LNCaP clone FGC (cell line): Measurements from ENCODE around the gene PIEZO2.

Source experiments
- DNase-seq: peaks from one replicate; pipeline ENCODE4 v3.0.0-alpha.2; 2011; ENCODE audit warnings: low read depth
- H3K4me3 ChIP-seq: 2 replicates; pipeline ENCODE4 v1.5.1; 2011; ENCODE audit warnings: mild to moderate bottlenecking, low read depth, low read length, control low read depth
- TF ChIP-seq, protein P1 (sequence below): IDR thresholded peaks from 2 replicates; pipeline ENCODE4 v1.5.1; 2012; ENCODE audit warnings: mild to moderate bottlenecking; ENCODE audit not compliant: control insufficient read depth, insufficient read depth; ENCODE audit errors: extremely low read depth

PIEZO2 gene

DNA sequence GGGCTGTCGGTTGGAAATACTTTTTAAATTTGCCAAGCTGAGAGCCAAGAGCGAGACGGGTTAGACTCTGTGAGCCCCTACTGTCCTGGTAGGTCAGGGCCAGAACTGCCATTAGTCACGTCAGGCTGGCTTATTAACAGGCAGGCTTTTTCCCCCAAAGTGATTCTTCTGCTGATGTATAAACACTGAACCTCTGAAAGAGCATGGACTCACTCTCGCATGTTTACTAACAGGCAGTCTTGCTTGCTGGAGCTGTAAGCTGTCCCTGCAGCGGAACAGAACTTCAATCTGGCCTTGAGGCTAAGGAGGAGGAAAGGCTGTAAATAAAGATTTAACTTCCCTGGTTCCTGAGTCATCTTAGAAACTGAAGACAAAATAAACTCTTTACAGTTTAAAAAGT, 288.4 kb downstream of the PIEZO2 start:
- TF ChIP-seq, protein P1, sequence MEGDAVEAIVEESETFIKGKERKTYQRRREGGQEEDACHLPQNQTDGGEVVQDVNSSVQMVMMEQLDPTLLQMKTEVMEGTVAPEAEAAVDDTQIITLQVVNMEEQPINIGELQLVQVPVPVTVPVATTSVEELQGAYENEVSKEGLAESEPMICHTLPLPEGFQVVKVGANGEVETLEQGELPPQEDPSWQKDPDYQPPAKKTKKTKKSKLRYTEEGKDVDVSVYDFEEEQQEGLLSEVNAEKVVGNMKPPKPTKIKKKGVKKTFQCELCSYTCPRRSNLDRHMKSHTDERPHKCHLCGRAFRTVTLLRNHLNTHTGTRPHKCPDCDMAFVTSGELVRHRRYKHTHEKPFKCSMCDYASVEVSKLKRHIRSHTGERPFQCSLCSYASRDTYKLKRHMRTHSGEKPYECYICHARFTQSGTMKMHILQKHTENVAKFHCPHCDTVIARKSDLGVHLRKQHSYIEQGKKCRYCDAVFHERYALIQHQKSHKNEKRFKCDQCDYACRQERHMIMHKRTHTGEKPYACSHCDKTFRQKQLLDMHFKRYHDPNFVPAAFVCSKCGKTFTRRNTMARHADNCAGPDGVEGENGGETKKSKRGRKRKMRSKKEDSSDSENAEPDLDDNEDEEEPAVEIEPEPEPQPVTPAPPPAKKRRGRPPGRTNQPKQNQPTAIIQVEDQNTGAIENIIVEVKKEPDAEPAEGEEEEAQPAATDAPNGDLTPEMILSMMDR: no peak

DNA sequence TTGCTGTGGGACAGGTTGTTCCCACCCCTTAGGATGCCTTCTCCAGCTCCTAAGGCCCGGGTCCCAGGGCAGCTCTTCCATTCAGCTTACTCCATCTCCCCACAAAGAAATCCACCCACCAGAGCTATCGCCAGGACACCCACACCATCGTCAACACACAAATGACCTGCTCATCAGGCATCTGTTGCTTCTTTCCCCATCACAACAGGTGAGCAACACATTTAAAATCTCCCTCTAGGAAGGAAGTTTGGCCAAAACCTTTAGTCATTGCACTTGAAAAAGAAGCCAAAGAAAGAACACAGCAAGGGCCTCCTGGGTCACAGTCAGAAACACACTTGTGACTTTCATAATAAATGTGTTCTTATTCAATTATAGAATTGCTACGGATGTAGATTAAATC, 289.0 kb downstream of the PIEZO2 start:
- TF ChIP-seq, protein P1: no peak
- DNase-seq: no peak
- no peak overlapping the region for H3K4me3 ChIP-seq

More for the DNA sequence above, 288.4 kb downstream of the PIEZO2 start:
- no peak overlapping the region for H3K4me3 ChIP-seq
- no peak for DNase-seq

DNA sequence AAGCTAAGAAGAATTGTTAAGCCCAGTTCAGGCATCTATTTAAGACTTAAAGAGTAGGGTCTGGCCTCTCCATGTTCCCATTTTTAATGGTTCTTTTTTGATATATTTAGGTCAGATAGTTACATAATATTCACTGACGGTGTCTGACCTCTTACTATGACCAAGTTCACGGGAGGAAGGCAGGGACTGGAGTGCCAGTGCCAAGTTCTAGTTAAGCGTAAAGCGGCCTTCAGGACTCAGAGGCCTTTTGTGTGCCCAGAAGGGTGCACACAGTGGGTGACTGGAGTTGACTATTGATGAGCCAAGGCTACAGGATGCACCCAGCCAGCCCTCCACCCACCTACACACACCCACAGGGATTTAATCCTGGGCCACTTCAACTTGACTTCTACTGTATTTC, 290.9 kb downstream of the PIEZO2 start:
- no peak overlapping the region for H3K4me3 ChIP-seq
- TF ChIP-seq, protein P1: no peak
- DNase-seq: no peak

DNA sequence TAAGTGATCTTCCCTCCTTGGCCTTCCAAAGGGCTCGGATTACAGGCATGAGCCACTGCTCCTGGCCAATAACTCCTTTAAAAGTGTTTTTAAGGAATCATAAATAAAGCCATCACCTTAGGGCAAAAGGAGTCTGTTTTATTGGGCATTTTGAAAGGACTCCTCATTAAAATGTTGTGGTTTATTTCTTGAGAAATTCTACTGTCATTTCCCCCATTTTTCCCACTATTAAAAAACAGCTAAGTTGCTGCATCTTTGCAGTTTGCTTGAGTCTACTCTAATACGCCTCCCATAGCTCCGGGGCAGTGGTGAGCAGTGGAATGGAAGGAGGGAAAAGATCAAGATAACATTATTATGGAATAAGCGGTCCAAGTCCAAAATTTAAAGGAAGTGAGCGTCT, 293.2 kb downstream of the PIEZO2 start:
- no peak overlapping the region for H3K4me3 ChIP-seq
- TF ChIP-seq, protein P1: no peak
- no peak for DNase-seq

DNA sequence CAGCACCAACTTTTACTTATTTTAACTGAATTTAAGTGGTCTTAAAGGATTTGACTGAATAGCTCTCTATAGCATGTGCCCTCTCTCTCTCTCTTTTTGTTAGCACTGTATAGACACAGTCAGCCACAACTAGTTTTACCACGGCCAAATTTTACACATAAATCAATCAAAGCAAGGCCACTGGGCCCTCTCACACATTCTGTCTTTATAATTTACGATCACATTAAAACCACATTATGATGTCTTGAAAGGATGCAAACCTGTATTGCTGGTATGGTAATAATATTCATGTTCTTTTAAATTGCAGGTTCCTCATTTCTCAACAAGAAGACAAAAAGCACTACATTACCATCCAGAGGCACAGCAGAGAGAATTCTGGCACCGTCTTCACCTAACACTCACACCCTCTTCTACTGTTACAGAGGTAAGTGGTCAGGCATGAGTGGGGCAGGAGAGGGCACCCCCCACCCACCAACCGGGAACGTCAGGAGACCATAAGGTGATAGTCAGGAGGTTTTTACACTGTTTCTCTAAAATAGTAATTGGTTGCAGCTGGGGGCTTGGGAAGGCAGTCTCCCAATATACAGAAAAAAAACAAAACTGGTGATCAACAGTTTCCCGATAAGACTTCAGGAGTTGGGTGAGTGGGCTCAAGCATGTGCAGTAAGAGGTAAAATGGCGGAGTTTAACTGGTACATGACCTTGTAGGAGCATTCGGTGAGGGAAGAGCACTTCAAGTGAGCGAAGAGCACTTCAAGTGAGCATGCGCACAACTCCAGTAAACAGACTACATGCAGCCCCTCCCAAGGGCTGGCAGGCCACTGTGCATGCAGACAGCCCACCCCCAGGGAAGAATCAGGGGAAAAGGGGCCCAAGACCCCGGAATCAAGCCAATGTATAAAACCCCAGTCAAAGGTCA, 296.7 kb downstream of the PIEZO2 start:
- no peak overlapping the region for H3K4me3 ChIP-seq
- DNase-seq: no peak
- TF ChIP-seq, protein P1: no peak

DNA sequence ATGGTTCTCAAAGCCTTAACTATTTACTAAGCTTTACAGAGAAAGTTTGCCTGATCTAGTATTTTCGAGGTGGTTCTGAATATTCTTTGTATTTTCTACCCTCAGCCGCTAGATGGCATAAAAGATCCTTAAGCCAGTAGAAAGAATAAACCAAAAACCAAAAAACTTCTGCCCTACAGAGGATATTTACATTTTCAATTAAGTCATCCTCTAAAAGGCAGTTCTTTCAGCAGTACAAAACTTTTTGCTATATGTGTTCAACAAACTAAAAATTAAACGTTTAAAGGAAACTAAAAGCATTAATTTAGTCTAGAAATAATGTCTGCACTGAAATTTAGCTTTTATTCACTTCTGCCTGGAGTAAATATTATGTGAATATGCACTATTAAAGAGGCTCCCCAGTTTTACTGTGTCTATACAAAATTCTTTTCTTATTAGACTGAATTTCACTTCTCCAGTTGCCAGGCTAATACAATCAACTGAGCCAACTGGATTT, 297.5 kb downstream of the PIEZO2 start:
- TF ChIP-seq, protein P1: peak; percentile 62
- peak; percentile 39 for DNase-seq
- H3K4me3 ChIP-seq: no peak overlapping the region

DNA sequence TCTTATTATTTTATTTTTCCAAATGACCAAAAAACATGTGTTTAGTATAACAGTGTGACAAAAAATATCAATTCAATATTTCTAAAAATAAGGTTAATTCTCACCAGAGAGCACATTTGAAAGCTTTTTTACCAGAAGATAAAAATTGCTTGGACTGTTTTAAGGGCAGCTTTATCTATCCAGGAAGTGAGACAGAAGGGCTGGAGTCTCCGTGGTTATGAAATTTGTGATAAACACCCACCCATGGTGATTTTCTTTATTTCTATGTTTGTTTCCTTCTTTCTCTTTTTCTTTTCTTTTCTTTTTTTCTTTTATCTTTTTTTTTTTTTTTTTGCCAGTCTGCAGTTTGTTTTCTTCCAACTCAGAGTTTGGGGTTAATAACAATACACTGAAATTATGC, 298.5 kb downstream of the PIEZO2 start:
- no peak for DNase-seq
- TF ChIP-seq, protein P1: no peak
- no peak overlapping the region for H3K4me3 ChIP-seq
